ENCODE data around the gene TFDP1.

Gene TFDP1

GRCh38 chr13:113607889-113608635 is 23.5 kb downstream of the TFDP1 start:
- DNase-seq (ENCODE audit: low spot score), result no peak
- no peak for TF ChIP-seq CTCF (IDR thresholded peaks at IDR 0.05; ENCODE audit: borderline replicate concordance, control extremely low read depth, extremely low read depth, insufficient read depth, missing control alignments)
- in situ Hi-C loops (cut with MboI; ENCODE audit: low sequenced_read_pairs, unreplicated experiment), result no loop called here

- in situ Hi-C loops (cut with MboI; ENCODE audit: low sequenced_read_pairs, unreplicated experiment), result no loop called here
- no peak for DNase-seq (ENCODE audit: low spot score)
- no peak for TF ChIP-seq CTCF (IDR thresholded peaks at IDR 0.05; ENCODE audit: borderline replicate concordance, control extremely low read depth, extremely low read depth, insufficient read depth, missing control alignments)
Observed at GRCh38 chr13:113608967-113609533, 24.5 kb downstream of the TFDP1 start.

- in situ Hi-C loops (cut with MboI; ENCODE audit: low sequenced_read_pairs, unreplicated experiment), result no loop called here
- DNase-seq (ENCODE audit: low spot score), result no peak
- no peak for TF ChIP-seq CTCF (IDR thresholded peaks at IDR 0.05; ENCODE audit: borderline replicate concordance, control extremely low read depth, extremely low read depth, insufficient read depth, missing control alignments)
Observed at GRCh38 chr13:113609616-113610015, 25.1 kb downstream of the TFDP1 start.

GRCh38 chr13:113610266-113610665 is 25.7 kb downstream of the TFDP1 start:
- in situ Hi-C loops (cut with MboI; ENCODE audit: low sequenced_read_pairs, unreplicated experiment), result no loop called here
- no peak for DNase-seq (ENCODE audit: low spot score)
- no peak for TF ChIP-seq CTCF (IDR thresholded peaks at IDR 0.05; ENCODE audit: borderline replicate concordance, control extremely low read depth, extremely low read depth, insufficient read depth, missing control alignments)

- no peak for TF ChIP-seq CTCF (IDR thresholded peaks at IDR 0.05; ENCODE audit: borderline replicate concordance, control extremely low read depth, extremely low read depth, insufficient read depth, missing control alignments)
- no peak for DNase-seq (ENCODE audit: low spot score)
- in situ Hi-C loops (cut with MboI; ENCODE audit: low sequenced_read_pairs, unreplicated experiment), result no loop called here
Observed at GRCh38 chr13:113611996-113612395, 27.4 kb downstream of the TFDP1 start.

- TF ChIP-seq CTCF (IDR thresholded peaks at IDR 0.05; ENCODE audit: borderline replicate concordance, control extremely low read depth, extremely low read depth, insufficient read depth, missing control alignments), result no peak
- no peak for DNase-seq (ENCODE audit: low spot score)
- in situ Hi-C loops (cut with MboI; ENCODE audit: low sequenced_read_pairs, unreplicated experiment), result no loop called here
Observed at GRCh38 chr13:113612607-113613006, 28.1 kb downstream of the TFDP1 start.

All from GM13976 (cell line).